ENCODE results near the gene TUBE1. TPM values are rescaled to one million over a fixed set of nuclear protein-coding genes. Genes with fewer than 3 reads are reported as not detected.
"Not testable (repeated sequence)": the region's sequence is repeated elsewhere in the genome, so short reads cannot be mapped to it uniquely, and the experiment has no call there.

Gene TUBE1
- total and polyA plus RNA-seq, 7 experiments from 2014 or later: 13.4 to 50.0 (median 28.1) TPM

- H3K27ac Mint-ChIP-seq; H3K4me3 Mint-ChIP-seq; H3K27me3 Mint-ChIP-seq; H3K9me3 ChIP-seq (ENCODE audit: control insufficient read depth in 2 of 3, low read length in 3 of 3); DNase-seq; H3K36me3 Mint-ChIP-seq; CTCF ChIA-PET; H3K9me3 Mint-ChIP-seq; H3K36me3 ChIP-seq (ENCODE audit: control insufficient read depth in 2 of 3, insufficient read depth in 3 of 3, low read length in 3 of 3); intact Hi-C loops (cut with micrococcal nuclease); H3K27me3 ChIP-seq (ENCODE audit: control insufficient read depth in 2 of 2, insufficient read depth in 2 of 2, low read length in 2 of 2); ATAC-seq; H3K27ac ChIP-seq (ENCODE audit: low read depth, low read length); H3K4me3 ChIP-seq (ENCODE audit: low read length); POLR2A ChIA-PET; H3K4me1 ChIP-seq (ENCODE audit: control insufficient read depth in 2 of 2, insufficient read depth in 2 of 2, low read length in 2 of 2): not testable (repeated sequence)
- peaks cover 4 to 14% (median 10%) of the 10 kb centered on the region in 7 donors for H3K4me1 Mint-ChIP-seq
Measured at GRCh38 chr6:112047523-112047922, 39.8 kb downstream of the TUBE1 start.

DNA sequence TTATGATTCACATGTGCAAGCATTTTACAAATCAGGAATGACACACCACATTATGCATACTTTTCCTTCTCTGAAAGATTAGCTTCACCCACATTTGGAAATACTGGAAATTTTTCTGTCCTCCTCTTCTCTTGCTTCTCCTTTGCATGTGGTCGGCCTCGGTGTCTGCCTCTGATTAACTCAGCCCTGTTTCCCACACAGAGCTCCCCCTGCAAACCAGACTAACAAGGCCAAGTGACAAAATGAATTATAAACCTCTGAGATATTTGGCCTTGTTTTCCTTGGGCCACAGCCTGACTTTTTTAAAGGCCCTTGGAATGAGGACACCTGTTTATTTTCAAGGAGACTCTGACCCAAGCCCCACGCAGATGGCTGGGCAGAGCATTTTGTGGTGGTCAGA lies 42.4 kb downstream of the TUBE1 start:
- H3K27me3 Mint-ChIP-seq: no peaks in the 10 kb centered on the region
- intact Hi-C loops (cut with micrococcal nuclease): no loop called here
- no peaks in the 10 kb centered on the region for H3K27me3 ChIP-seq (ENCODE audit: control insufficient read depth in 2 of 2, insufficient read depth in 2 of 2, low read length in 2 of 2)
- CTCF ChIA-PET: interaction anchor here (0.6 to 9.8 kb wide), 9 partner anchors 13 to 788 kb away, joined by 3 to 339 read pairs (median 10); a partner anchor contains a TSS
- ATAC-seq (no peak), DNase-seq (no peak)
- POLR2A ChIA-PET: interaction anchor here (1.0 to 12.2 kb wide), 5 partner anchors 9 to 786 kb away, joined by 3 to 175 read pairs (median 9); partner anchors contain the start of gene CCN6
- peak overlapping the region in 6 of 9 donors; percentile 69 to 100 (median 96) for H3K27ac Mint-ChIP-seq
- H3K27ac ChIP-seq (ENCODE audit: low read depth, low read length): no peak overlapping the region
- H3K4me1 Mint-ChIP-seq: peaks cover 8 to 37% (median 27%) of the 10 kb centered on the region in 7 donors
- no peaks in the 10 kb centered on the region for H3K36me3 Mint-ChIP-seq
- H3K9me3 Mint-ChIP-seq: no peaks in the 10 kb centered on the region
- no peaks in the 10 kb centered on the region for H3K9me3 ChIP-seq (ENCODE audit: control insufficient read depth in 2 of 3, low read length in 3 of 3)
- H3K4me3 Mint-ChIP-seq: no peak overlapping the region
- peaks cover 5 to 24% of the 10 kb centered on the region in 2 donors for H3K4me1 ChIP-seq (ENCODE audit: control insufficient read depth in 2 of 2, insufficient read depth in 2 of 2, low read length in 2 of 2)
- no peaks in the 10 kb centered on the region for H3K36me3 ChIP-seq (ENCODE audit: control insufficient read depth in 2 of 3, insufficient read depth in 3 of 3, low read length in 3 of 3)
- H3K4me3 ChIP-seq (ENCODE audit: low read length): no peak overlapping the region

DNA sequence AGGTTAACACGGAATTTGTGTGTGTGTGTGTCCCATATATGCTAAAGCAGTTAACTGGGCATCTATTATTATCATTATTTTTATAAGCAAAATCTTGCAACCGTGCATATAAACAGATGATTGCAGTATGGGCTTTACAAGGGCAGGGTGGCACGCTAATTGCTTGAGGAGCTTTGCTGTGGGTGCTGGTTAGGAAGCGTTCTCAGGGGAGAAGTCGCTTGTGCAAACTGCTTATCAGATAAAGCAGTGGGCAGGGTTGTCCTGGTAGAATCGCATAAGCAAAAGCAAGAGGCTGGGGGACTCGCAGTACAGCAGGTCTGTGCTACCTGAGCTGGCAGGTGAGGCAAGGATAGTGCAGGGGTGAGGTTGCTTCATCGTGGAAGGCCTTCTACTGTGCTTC lies 43.1 kb downstream of the TUBE1 start:
- H3K27me3 Mint-ChIP-seq: no peaks in the 10 kb centered on the region
- intact Hi-C loops (cut with micrococcal nuclease): no loop called here
- Histone ChIP-seq H3K27ac (ENCODE audit: low read depth, low read length) (peak overlapping the region; percentile 91), H3K9me3 (ENCODE audit: control insufficient read depth in 2 of 3, low read length in 3 of 3) (no peaks in the 10 kb centered on the region), H3K27me3 (ENCODE audit: control insufficient read depth in 2 of 2, insufficient read depth in 2 of 2, low read length in 2 of 2) (no peaks in the 10 kb centered on the region), H3K4me3 (ENCODE audit: low read length) (no peak overlapping the region), H3K36me3 (ENCODE audit: control insufficient read depth in 2 of 3, insufficient read depth in 3 of 3, low read length in 3 of 3) (no peaks in the 10 kb centered on the region), H3K4me1 (ENCODE audit: control insufficient read depth in 2 of 2, insufficient read depth in 2 of 2, low read length in 2 of 2) (peaks cover 5 to 24% of the 10 kb centered on the region in 2 donors)
- ChIA-PET CTCF (interaction anchor here (0.7 to 9.8 kb wide), 11 partner anchors 12 to 785 kb away, joined by 3 to 339 read pairs (median 5); a partner anchor contains a TSS), POLR2A (interaction anchor here (1.0 to 12.2 kb wide), 6 partner anchors 10 to 785 kb away, joined by 3 to 175 read pairs (median 7); partner anchors contain the start of gene CCN6)
- no peaks in the 10 kb centered on the region for H3K36me3 Mint-ChIP-seq
- no peak for ATAC-seq
- H3K4me1 Mint-ChIP-seq: peaks cover 10 to 44% (median 33%) of the 10 kb centered on the region in 7 donors
- H3K27ac Mint-ChIP-seq: peak overlapping the region in 8 of 9 donors; percentile 96 to 100 (median 99)
- H3K4me3 Mint-ChIP-seq: peak overlapping the region in 8 of 10 donors; percentile 18 to 99 (median 96)
- no peak for DNase-seq
- no peaks in the 10 kb centered on the region for H3K9me3 Mint-ChIP-seq

DNA sequence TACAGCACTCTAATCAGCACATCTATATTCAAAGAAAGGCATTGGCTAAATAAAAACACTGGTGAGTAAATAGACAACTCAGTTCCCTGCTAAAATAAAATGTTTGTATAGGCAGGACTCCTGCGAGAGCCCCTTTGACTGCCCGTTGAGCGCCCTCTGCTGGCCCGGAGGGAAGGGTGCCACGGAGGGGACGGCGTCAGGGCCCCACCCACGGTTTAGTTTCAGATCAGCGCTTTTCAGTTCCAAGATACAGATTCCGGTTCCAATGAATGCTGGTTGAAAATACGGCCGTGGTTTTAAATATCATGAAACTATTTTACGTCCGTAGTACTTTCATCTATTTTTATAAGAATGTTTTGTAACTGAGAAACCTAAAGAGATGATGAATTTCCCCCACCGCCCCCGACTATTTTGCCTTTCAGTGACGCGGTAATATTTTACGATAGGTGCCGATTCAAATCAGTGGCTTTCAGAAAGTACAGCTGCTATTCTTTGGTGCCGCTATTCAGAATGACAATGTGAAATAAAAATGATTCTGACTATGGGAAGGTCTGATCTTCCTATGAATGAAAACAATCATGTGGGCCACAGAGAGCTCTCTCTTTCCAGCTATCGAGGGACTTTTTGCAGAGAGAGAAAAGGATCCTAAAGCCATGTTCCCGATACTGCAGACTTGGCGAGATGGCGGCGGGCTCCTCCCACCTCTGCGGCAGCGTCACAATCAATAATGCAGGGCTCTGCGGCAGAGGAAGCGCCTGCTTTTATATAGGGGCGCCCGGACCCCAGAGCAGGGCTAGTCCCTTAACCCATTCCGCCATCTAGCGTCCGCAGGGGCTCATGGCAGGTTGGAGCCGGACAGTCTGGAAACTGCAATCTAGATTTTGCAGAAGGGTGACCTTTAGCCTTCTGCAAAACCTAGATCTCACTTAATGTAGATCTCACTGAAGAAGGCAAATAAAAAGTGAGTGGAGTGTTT lies 44.0 kb downstream of the TUBE1 start:
- ATAC-seq: peak; percentile 95
- Mint-ChIP-seq H3K4me3 (peak overlapping the region; percentile 92 to 99 (median 98)), H3K4me1 (peaks cover 10 to 51% (median 35%) of the 10 kb centered on the region in 7 donors), H3K27me3 (no peaks in the 10 kb centered on the region), H3K27ac (peak overlapping the region; percentile 96 to 100 (median 99)), H3K9me3 (no peaks in the 10 kb centered on the region), H3K36me3 (no peaks in the 10 kb centered on the region)
- DNase-seq: peak; percentile 82 to 93 (median 90)
- no peaks in the 10 kb centered on the region for H3K36me3 ChIP-seq (ENCODE audit: control insufficient read depth in 2 of 3, insufficient read depth in 3 of 3, low read length in 3 of 3)
- H3K27ac ChIP-seq (ENCODE audit: low read depth, low read length): peak overlapping the region; percentile 91
- intact Hi-C loops (cut with micrococcal nuclease): loop anchor here (1.0 kb wide), 22 partner anchors 15 to 1032 kb away; partner anchors contain the start of genes FAM229B (in 2 of the 2), REV3L (in 2 of the 2), TRAF3IP2 (in 2 of the 2) and TUBE1 (in 2 of the 2)
- H3K4me3 ChIP-seq (ENCODE audit: low read length): peak overlapping the region; percentile 92
- ChIA-PET POLR2A (interaction anchor here (0.5 to 12.2 kb wide), 14 partner anchors 16 to 784 kb away, joined by 3 to 175 read pairs (median 4); partner anchors contain the start of gene TRAF3IP2), CTCF (interaction anchor here (0.5 to 9.8 kb wide), 27 partner anchors 11 to 791 kb away, joined by 3 to 339 read pairs (median 4); partner anchors contain the start of genes FYN and REV3L)
- H3K27me3 ChIP-seq (ENCODE audit: control insufficient read depth in 2 of 2, insufficient read depth in 2 of 2, low read length in 2 of 2): no peaks in the 10 kb centered on the region
- H3K4me1 ChIP-seq (ENCODE audit: control insufficient read depth in 2 of 2, insufficient read depth in 2 of 2, low read length in 2 of 2): peaks cover 5 to 24% of the 10 kb centered on the region in 2 donors
- H3K9me3 ChIP-seq (ENCODE audit: control insufficient read depth in 2 of 3, low read length in 3 of 3): no peaks in the 10 kb centered on the region

- ATAC-seq: no peak
- intact Hi-C loops (cut with micrococcal nuclease): no loop called here
Measured at GRCh38 chr6:112041535-112041934, 45.7 kb downstream of the TUBE1 start.

GRCh38 chr6:112040956-112041355 lies 46.3 kb downstream of the TUBE1 start:
- POLR2A ChIA-PET: interaction anchor here (0.6 to 12.2 kb wide), 10 partner anchors 9 to 782 kb away, joined by 3 to 175 read pairs (median 5); a partner anchor contains a TSS
- Mint-ChIP-seq H3K27ac (peak overlapping the region in 8 of 9 donors; percentile 96 to 100 (median 99)), H3K27me3 (no peaks in the 10 kb centered on the region), H3K4me3 (no peak overlapping the region), H3K4me1 (peaks cover 13 to 73% (median 51%) of the 10 kb centered on the region in 7 donors), H3K36me3 (no peaks in the 10 kb centered on the region), H3K9me3 (no peaks in the 10 kb centered on the region)
- Histone ChIP-seq H3K27me3 (ENCODE audit: control insufficient read depth in 2 of 2, insufficient read depth in 2 of 2, low read length in 2 of 2) (no peaks in the 10 kb centered on the region), H3K9me3 (ENCODE audit: control insufficient read depth in 2 of 3, low read length in 3 of 3) (no peaks in the 10 kb centered on the region), H3K4me3 (ENCODE audit: low read length) (no peak overlapping the region), H3K27ac (ENCODE audit: low read depth, low read length) (peak overlapping the region; percentile 6), H3K4me1 (ENCODE audit: control insufficient read depth in 2 of 2, insufficient read depth in 2 of 2, low read length in 2 of 2) (peaks cover 5 to 44% of the 10 kb centered on the region in 2 donors), H3K36me3 (ENCODE audit: control insufficient read depth in 2 of 3, insufficient read depth in 3 of 3, low read length in 3 of 3) (no peaks in the 10 kb centered on the region)
- CTCF ChIA-PET: interaction anchor here (1.4 to 9.8 kb wide), 7 partner anchors 9 to 782 kb away, joined by 4 to 339 read pairs (median 50); a partner anchor contains a TSS
- no peak for DNase-seq
- no peak for ATAC-seq
- intact Hi-C loops (cut with micrococcal nuclease): no loop called here

More at GRCh38 chr6:112041535-112041934, 45.7 kb downstream of the TUBE1 start:
- Mint-ChIP-seq H3K9me3 (no peaks in the 10 kb centered on the region), H3K27me3 (no peaks in the 10 kb centered on the region), H3K4me1 (peaks cover 13 to 68% (median 45%) of the 10 kb centered on the region in 7 donors), H3K36me3 (no peaks in the 10 kb centered on the region), H3K27ac (peak overlapping the region; percentile 96 to 100 (median 99)), H3K4me3 (peak overlapping the region in 7 of 10 donors; percentile 10 to 99 (median 53))
- peak overlapping the region; percentile 91 for H3K27ac ChIP-seq (ENCODE audit: low read depth, low read length)
- ChIA-PET CTCF (interaction anchor here (0.6 to 9.8 kb wide), 14 partner anchors 9 to 783 kb away, joined by 3 to 339 read pairs (median 8); a partner anchor contains a TSS), POLR2A (interaction anchor here (1.0 to 12.2 kb wide), 10 partner anchors 8 to 783 kb away, joined by 3 to 175 read pairs (median 5); a partner anchor contains a TSS)
- H3K4me1 ChIP-seq (ENCODE audit: control insufficient read depth in 2 of 2, insufficient read depth in 2 of 2, low read length in 2 of 2): peaks cover 5 to 38% of the 10 kb centered on the region in 2 donors
- no peak overlapping the region for H3K4me3 ChIP-seq (ENCODE audit: low read length)
- H3K27me3 ChIP-seq (ENCODE audit: control insufficient read depth in 2 of 2, insufficient read depth in 2 of 2, low read length in 2 of 2): no peaks in the 10 kb centered on the region
- no peak for DNase-seq
- no peaks in the 10 kb centered on the region for H3K9me3 ChIP-seq (ENCODE audit: control insufficient read depth in 2 of 3, low read length in 3 of 3)
- H3K36me3 ChIP-seq (ENCODE audit: control insufficient read depth in 2 of 3, insufficient read depth in 3 of 3, low read length in 3 of 3): no peaks in the 10 kb centered on the region

All from naive thymus-derived CD4-positive, alpha-beta T cell (primary cell).